ENCODE measurements around the gene HYAL1. TPM values are rescaled to one million over a fixed set of nuclear protein-coding genes. Genes with fewer than 3 reads are reported as not detected.

The HYAL1 gene
- total RNA-seq, 4 donors from 2014 or later: 16.5 to 26.5 (median 20.8) TPM

- H3K27me3 ChIP-seq: no peaks in the 10 kb centered on the region
- no peak overlapping the region for H3K4me3 ChIP-seq
- 19 to 22% methylated on average over 3 to 4 of the region's 4 CpGs for WGBS, 2 donors
- TF ChIP-seq POLR2A (IDR thresholded peaks at IDR 0.05) (no peak), CTCF (IDR thresholded peaks at IDR 0.05) (peak; percentile 69 to 89 (median 80))
- DNase-seq (ENCODE audit: low spot score in 2 of 2): peak; percentile 59 to 79
- peak overlapping the region; percentile 72 to 99 (median 92) for H3K27ac ChIP-seq
- H3K9me3 ChIP-seq: no peaks in the 10 kb centered on the region
- H3K36me3 ChIP-seq: peaks cover 0 to 29% (median 0%) of the 10 kb centered on the region in 3 donors
- H3K4me1 ChIP-seq: peaks cover 0 to 83% (median 41%) of the 10 kb centered on the region in 4 donors
Measured at GRCh38 chr3:50324351-50325112, 21.2 kb upstream of the HYAL1 start.

GRCh38 chr3:50323614-50324199, 20.3 kb upstream of the HYAL1 start:
- Histone ChIP-seq H3K4me3 (no peak overlapping the region), H3K36me3 (peaks cover 0 to 32% (median 0%) of the 10 kb centered on the region in 3 donors), H3K4me1 (peaks cover 0 to 86% (median 47%) of the 10 kb centered on the region in 4 donors), H3K27ac (peak overlapping the region; percentile 72 to 99 (median 92)), H3K9me3 (no peaks in the 10 kb centered on the region), H3K27me3 (no peaks in the 10 kb centered on the region)
- 29 to 34% methylated on average over 5 of the region's 5 CpGs for WGBS, 2 donors
- TF ChIP-seq EP300 (IDR thresholded peaks at IDR 0.05) (peak in 1 of 2 donors; percentile 53), CTCF (IDR thresholded peaks at IDR 0.05) (peak in 2 of 5 experiments; percentile 8 to 31), POLR2A (IDR thresholded peaks at IDR 0.05) (no peak)
- no peak for DNase-seq (ENCODE audit: low spot score in 2 of 2)

GRCh38 chr3:50323092-50323600, 19.8 kb upstream of the HYAL1 start:
- no peak for DNase-seq (ENCODE audit: low spot score in 2 of 2)
- H3K36me3 ChIP-seq: peaks cover 0 to 38% (median 0%) of the 10 kb centered on the region in 3 donors
- no peaks in the 10 kb centered on the region for H3K27me3 ChIP-seq
- TF ChIP-seq POLR2A (IDR thresholded peaks at IDR 0.05) (no peak), EP300 (IDR thresholded peaks at IDR 0.05) (no peak), CTCF (IDR thresholded peaks at IDR 0.05) (no peak)
- H3K9me3 ChIP-seq: no peaks in the 10 kb centered on the region
- peaks cover 0 to 86% (median 48%) of the 10 kb centered on the region in 4 donors for H3K4me1 ChIP-seq
- H3K27ac ChIP-seq: peak overlapping the region; percentile 72 to 99 (median 92)
- WGBS, 2 donors: 30 to 33% methylated on average over 4 of the region's 4 CpGs
- H3K4me3 ChIP-seq: no peak overlapping the region

GRCh38 chr3:50322386-50323091, 19.2 kb upstream of the HYAL1 start, which contains the start of gene HYAL2:
HYAL2 (minus strand) TSS chr3:50322745; CDS start chr3:50320489, 2,256 bp downstream.
- DNase-seq (ENCODE audit: low spot score in 2 of 2): no peak
- peak within 1 kb of the TSS; percentile 63 to 79 (median 66) for H3K4me3 ChIP-seq
- 18 to 40% methylated on average over 15 to 28 of the region's 31 CpGs for WGBS, 2 donors
- no peaks in the 10 kb centered on the region for H3K27me3 ChIP-seq
- peaks cover 0 to 90% (median 53%) of the 10 kb centered on the region in 4 donors for H3K4me1 ChIP-seq
- TF ChIP-seq CTCF (IDR thresholded peaks at IDR 0.05): no peak
- TF ChIP-seq EP300 (IDR thresholded peaks at IDR 0.05): peak; percentile 22 to 68
- H3K9me3 ChIP-seq: no peaks in the 10 kb centered on the region
- H3K27ac ChIP-seq: peak within 1 kb of the TSS; percentile 72 to 99 (median 92)
- peaks cover 0 to 43% (median 0%) of the 10 kb centered on the region in 3 donors for H3K36me3 ChIP-seq

Data from tibial nerve (tissue), 4 donors.